ENCODE measurements around the gene PAIP1.

GRCh38 chr5:43515678-43516048, 41.2 kb downstream of the PAIP1 start:
- TF ChIP-seq HDGF (IDR thresholded peaks at IDR 0.05; ENCODE audit: borderline replicate concordance) (no peak), SP1 (IDR thresholded peaks at IDR 0.05) (no peak), CTBP1 (IDR thresholded peaks at IDR 0.05; ENCODE audit: borderline replicate concordance) (no peak), FOXM1 (IDR thresholded peaks at IDR 0.05; ENCODE audit: borderline replicate concordance) (no peak), BHLHE40 (IDR thresholded peaks at IDR 0.05; ENCODE audit: borderline replicate concordance) (no peak), NFRKB (IDR thresholded peaks at IDR 0.05) (no peak), ARNT (IDR thresholded peaks at IDR 0.05) (no peak), TARDBP (IDR thresholded peaks at IDR 0.05) (no peak)

Measured in HEK293T (cell line).